Measurements from ENCODE around the gene TLX3. TPM values are rescaled to one million over a fixed set of nuclear protein-coding genes. Genes with fewer than 3 reads are reported as not detected.
"Not testable (repeated sequence)": the region's sequence is repeated elsewhere in the genome, so short reads cannot be mapped to it uniquely, and the experiment has no call there.

Gene TLX3
- total RNA-seq, 4 donors from 2014 or later, result not detected

DNA sequence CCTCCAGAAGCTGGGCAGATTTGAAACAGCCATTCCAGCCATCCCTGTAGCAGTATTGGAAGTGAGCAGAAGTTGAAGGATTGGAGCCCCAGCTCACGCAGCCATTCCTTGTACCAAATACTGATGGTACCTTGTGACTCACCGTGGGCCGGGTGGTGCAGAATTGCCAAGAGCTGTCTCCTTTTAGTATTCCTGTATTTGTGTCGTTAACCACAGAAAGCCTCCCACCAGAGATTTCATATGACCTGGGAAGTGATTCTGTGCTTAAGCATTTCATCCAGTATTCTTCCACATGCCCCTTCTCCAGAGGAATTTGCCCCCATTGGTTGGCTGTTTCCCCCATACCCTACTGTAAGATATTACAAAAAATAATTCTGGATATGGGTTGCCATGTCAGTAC lies 17.7 kb upstream of the TLX3 start:
- Histone ChIP-seq H3K4me3 (no peak overlapping the region), H3K27me3 (no peaks in the 10 kb centered on the region), H3K36me3 (no peaks in the 10 kb centered on the region), H3K9me3 (no peaks in the 10 kb centered on the region), H3K27ac (no peak overlapping the region), H3K4me1 (no peaks in the 10 kb centered on the region)
- TF ChIP-seq POLR2A (IDR thresholded peaks at IDR 0.05) (no peak), CTCF (IDR thresholded peaks at IDR 0.05) (no peak)
- intact Hi-C loops (cut with DNase I), result no loop called here
- no peak for DNase-seq
- WGBS, 2 donors, result 95 to 98% methylated on average over 4 of the region's 4 CpGs

DNA sequence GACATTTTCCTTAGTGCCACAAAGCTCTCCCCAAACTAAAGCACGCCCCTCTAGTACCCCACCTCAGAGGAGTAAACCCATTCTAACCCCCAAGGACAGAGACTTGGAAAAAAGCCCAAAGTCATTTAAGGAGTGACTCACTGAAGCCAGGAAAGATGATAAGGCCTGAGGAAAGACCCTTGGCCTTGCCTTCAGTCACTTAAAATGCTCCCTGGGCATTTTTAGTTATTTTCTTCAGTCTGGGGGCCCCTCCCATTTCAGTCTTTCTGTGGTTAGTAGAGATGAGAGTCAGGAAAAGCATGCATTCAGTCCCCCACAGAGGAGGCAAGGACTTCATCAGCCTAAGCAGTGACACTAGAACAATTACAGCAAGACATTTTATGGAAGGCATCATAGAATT lies 13.7 kb upstream of the TLX3 start:
- Histone ChIP-seq H3K4me1 (no peaks in the 10 kb centered on the region), H3K36me3 (no peaks in the 10 kb centered on the region), H3K27ac (no peak overlapping the region), H3K4me3 (no peak overlapping the region), H3K9me3 (no peaks in the 10 kb centered on the region), H3K27me3 (no peaks in the 10 kb centered on the region)
- WGBS, 2 donors, result 10 to 13% methylated on average over 1 of the region's 1 CpG
- intact Hi-C loops (cut with DNase I), result no loop called here
- no peak for DNase-seq
- TF ChIP-seq POLR2A (IDR thresholded peaks at IDR 0.05) (no peak), CTCF (IDR thresholded peaks at IDR 0.05) (no peak)

DNA sequence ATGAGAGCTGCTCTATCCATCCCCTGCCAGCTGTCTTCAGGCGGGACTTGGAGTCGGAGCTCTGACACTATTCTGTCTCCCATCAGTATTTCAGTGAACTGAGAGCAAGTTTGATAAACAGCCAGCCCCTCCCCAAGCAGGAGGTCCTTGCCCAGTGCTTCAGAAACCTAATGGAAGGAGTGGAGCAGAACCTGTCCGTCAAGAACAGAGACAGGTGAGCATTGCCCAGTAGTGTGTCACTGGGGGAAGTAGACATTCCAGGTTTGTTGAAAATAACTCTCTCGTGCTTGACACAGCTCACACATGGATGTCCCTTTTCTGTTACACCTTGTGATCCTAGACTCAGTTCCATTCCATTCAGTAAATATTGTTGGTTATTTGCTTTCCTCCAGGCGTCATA lies 13.2 kb upstream of the TLX3 start:
- Histone ChIP-seq H3K36me3 (no peaks in the 10 kb centered on the region), H3K27ac (no peak overlapping the region), H3K4me3 (no peak overlapping the region), H3K9me3 (no peaks in the 10 kb centered on the region), H3K4me1 (no peaks in the 10 kb centered on the region), H3K27me3 (no peaks in the 10 kb centered on the region)
- TF ChIP-seq CTCF (IDR thresholded peaks at IDR 0.05) (no peak), POLR2A (IDR thresholded peaks at IDR 0.05) (no peak)
- 75 to 79% methylated on average over 3 to 5 of the region's 5 CpGs for WGBS, 2 donors
- intact Hi-C loops (cut with DNase I), result no loop called here
- no peak for DNase-seq

- H3K4me3 ChIP-seq; H3K9me3 ChIP-seq; H3K36me3 ChIP-seq; intact Hi-C loops (cut with DNase I); H3K4me1 ChIP-seq; DNase-seq; H3K27ac ChIP-seq: not testable (repeated sequence)
- H3K27me3 ChIP-seq, result peaks cover 0 to 12% (median 0%) of the 10 kb centered on the region in 4 donors
- 77 to 98% methylated on average over 5 to 6 of the region's 6 CpGs for WGBS, 2 donors
Observed at GRCh38 chr5:171297941-171298340, 11.1 kb upstream of the TLX3 start.

DNA sequence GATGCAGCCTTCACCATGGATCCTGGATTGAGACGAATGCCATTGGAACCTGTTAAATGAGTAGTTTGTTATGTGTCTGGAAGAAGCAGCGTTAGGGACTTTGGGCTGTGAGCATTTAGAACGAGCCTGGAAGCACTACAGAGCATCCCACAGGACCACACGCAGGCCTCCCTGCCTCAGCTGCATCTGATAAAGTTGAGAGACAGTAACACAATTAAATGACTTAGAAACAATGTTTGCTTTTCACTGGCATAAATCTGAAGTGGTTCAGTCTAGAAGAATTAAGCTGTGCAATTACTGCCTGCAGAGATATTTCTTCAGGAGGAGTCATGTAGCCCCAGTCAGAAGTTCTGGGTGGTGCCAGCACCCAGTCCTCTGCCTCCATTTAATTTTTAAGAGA lies 9.8 kb upstream of the TLX3 start:
- Histone ChIP-seq H3K4me1 (no peaks in the 10 kb centered on the region), H3K4me3 (no peak overlapping the region), H3K27me3 (peaks cover 0 to 25% (median 0%) of the 10 kb centered on the region in 4 donors), H3K27ac (no peak overlapping the region), H3K9me3 (no peaks in the 10 kb centered on the region), H3K36me3 (no peaks in the 10 kb centered on the region)
- WGBS, 2 donors, result 76 to 87% methylated on average over 4 of the region's 4 CpGs
- TF ChIP-seq POLR2A (IDR thresholded peaks at IDR 0.05) (no peak), CTCF (IDR thresholded peaks at IDR 0.05) (no peak)
- intact Hi-C loops (cut with DNase I), result no loop called here
- DNase-seq, result no peak

DNA sequence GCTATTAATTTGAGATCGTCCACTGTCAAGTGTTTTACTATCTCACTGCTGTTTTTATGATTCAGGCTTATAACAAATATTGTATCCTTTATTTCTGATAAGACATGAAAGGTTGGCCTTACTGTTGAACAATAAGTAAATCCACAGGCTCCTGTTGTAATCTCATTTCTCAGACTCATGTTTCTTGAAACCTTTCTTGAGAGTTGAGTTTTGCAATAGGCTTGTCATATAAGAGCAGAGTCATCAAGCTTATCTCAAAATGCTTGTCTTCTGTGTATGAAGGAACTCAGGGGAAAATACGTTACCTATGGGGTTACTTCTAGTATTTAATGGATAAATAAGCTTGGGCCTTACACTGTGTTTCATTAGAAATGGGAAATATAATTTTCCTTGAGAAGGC lies 9.2 kb upstream of the TLX3 start:
- intact Hi-C loops (cut with DNase I), result no loop called here
- DNase-seq, result no peak

More for the DNA sequence above, 9.2 kb upstream of the TLX3 start:
- Histone ChIP-seq H3K4me3 (no peak overlapping the region), H3K27ac (no peak overlapping the region), H3K27me3 (peaks cover 0 to 31% (median under 1%) of the 10 kb centered on the region in 4 donors), H3K36me3 (no peaks in the 10 kb centered on the region), H3K9me3 (no peaks in the 10 kb centered on the region), H3K4me1 (no peaks in the 10 kb centered on the region)
- WGBS, 2 donors, result 72 to 79% methylated on average over 2 of the region's 2 CpGs
- no peak for TF ChIP-seq POLR2A (IDR thresholded peaks at IDR 0.05)
- TF ChIP-seq CTCF (IDR thresholded peaks at IDR 0.05), result no peak

Data from esophagus squamous epithelium (tissue), 5 donors.